HCT116 (cell line): Measurements from ENCODE around the gene RANBP17. TPM values are rescaled to one million over a fixed set of nuclear protein-coding genes. Genes with fewer than 3 reads are reported as not detected.

ENCODE experiments used
- ATAC-seq: fragments of 200-7000 bp; cut with Tn5 transposase; 2 replicates; pipeline ENCODE4 v1.9.1; 2020; ENCODE audit warnings: mild to moderate bottlenecking, moderate library complexity
- BruUV-seq: library from RNA; stranded (reverse); fragments of 400-500 nt; replicated peaks from 2 replicates; lab custom pipeline; 2021; lab: Mats Ljungman, UMichigan
- CTCF ChIA-PET: fragments of 300-600 bp; sonication (Branson Sonifier 250); formaldehyde crosslinking; loops from one replicate; lab custom pipeline; 2021; ENCODE audit warnings: antibody characterized with exemption; lab: Charles Lee
- POLR2A ChIA-PET: fragments of 300-600, 350-600 bp; sonication (Branson Sonifier 250); formaldehyde crosslinking; loops from one replicate; lab custom pipeline; 2021; ENCODE audit warnings: antibody characterized with exemption; lab: Charles Lee
- RAD21 ChIA-PET, 2 experiments: fragments of 300-600 bp; sonication (Branson Sonifier 250); formaldehyde crosslinking; loops; one replicate each; lab custom pipeline; 2023; ENCODE audit warnings: low total read pairs in 2 of 2; ENCODE audit not compliant: uncharacterized antibody in 2 of 2, unreplicated experiment in 2 of 2, low non-redundant PET in 1 of 2; lab: Charles Lee
- DNase-seq: peaks from one replicate; pipeline ENCODE4 v3.0.0-alpha.2; 2010; ENCODE audit warnings: low read depth, low spot score
- H2AFZ ChIP-seq: fragments of 200-600 bp; shearing (Covaris generic), sonication (generic); 2 replicates; pipeline ENCODE4 v1.6.1; 2017; ENCODE audit warnings: low read depth, mixed run types, mixed read lengths, antibody characterized with exemption, low read length; ENCODE audit not compliant: poor library complexity, severe bottlenecking
- H3K27ac ChIP-seq: 2 replicates; pipeline ENCODE4 v1.5.1; 2012; ENCODE audit warnings: low read depth, low read length
- H3K27me3 ChIP-seq: fragments of 200-600 bp; sonication (generic); 2 replicates; pipeline ENCODE4 v1.6.1; 2016; ENCODE audit warnings: mixed run types, low read length, mixed read lengths; ENCODE audit not compliant: insufficient read depth
- H3K36me3 ChIP-seq, 2 experiments: fragments of 200-500 bp in 1 of 2; fragments of 200-600 bp in 1 of 2; sonication (Bioruptor generic) in 1 of 2; sonication (generic) in 1 of 2; 2 replicates each; pipeline versions ENCODE4 v1.5.1 to v1.6.1; 2014 to 2016; ENCODE audit warnings: low read length in 2 of 2, inconsistent platforms in 1 of 2, mixed read lengths in 1 of 2, mixed run types in 1 of 2; ENCODE audit not compliant: insufficient read depth in 2 of 2, control insufficient read depth in 1 of 2
- H3K4me1 ChIP-seq, 2 experiments: fragments of 200-600 bp in 1 of 2; sonication (generic) in 1 of 2; 2 replicates each; pipeline versions ENCODE4 v1.5.1 to v1.6.1; 2012 to 2017; ENCODE audit warnings: low read length in 2 of 2, inconsistent platforms in 1 of 2, mild to moderate bottlenecking in 1 of 2, mixed read lengths in 1 of 2, mixed run types in 1 of 2, moderate library complexity in 1 of 2; ENCODE audit not compliant: insufficient read depth in 2 of 2, control insufficient read depth in 1 of 2
- H3K4me2 ChIP-seq: fragments of 200-600 bp; sonication (generic); 2 replicates; pipeline ENCODE4 v1.6.1; 2017; ENCODE audit warnings: mixed run types, low read length, mixed read lengths
- H3K4me3 ChIP-seq, 2 experiments: fragments of 200-600 bp in 1 of 2; sonication (generic) in 1 of 2; replicated peaks in 1 of 2; 2 replicates each; pipeline ENCODE4 v1.5.1; 2011 to 2016; ENCODE audit warnings: low read length in 2 of 2, control low read depth in 1 of 2, low read depth in 1 of 2, mild to moderate bottlenecking in 1 of 2, mixed read lengths in 1 of 2, mixed run types in 1 of 2
- H3K79me2 ChIP-seq: fragments of 200-600 bp; sonication (generic); 2 replicates; pipeline ENCODE4 v1.6.1; 2017; ENCODE audit warnings: mild to moderate bottlenecking, mixed run types, low read length, moderate library complexity, mixed read lengths; ENCODE audit not compliant: insufficient read depth
- H3K9ac ChIP-seq: fragments of 200-600 bp; sonication (generic); 2 replicates; pipeline ENCODE4 v1.6.1; 2016; ENCODE audit warnings: low read length, mixed read lengths
- H3K9me2 ChIP-seq: fragments of 200-600 bp; sonication (generic), shearing (Covaris generic); 2 replicates; pipeline ENCODE4 v1.6.1; 2017; ENCODE audit warnings: mixed run types, mild to moderate bottlenecking, moderate library complexity; ENCODE audit not compliant: insufficient read depth
- H3K9me3 ChIP-seq, 2 experiments: fragments of 200-500 bp in 1 of 2; fragments of 200-600 bp in 1 of 2; sonication (Bioruptor generic) in 1 of 2; sonication (generic) in 1 of 2; 2 replicates each; pipeline ENCODE4 v1.6.1; 2014 to 2017; ENCODE audit warnings: low read length in 2 of 2, mixed read lengths in 2 of 2, inconsistent platforms in 1 of 2, low read depth in 1 of 2, mild to moderate bottlenecking in 1 of 2, mixed run types in 1 of 2, moderate library complexity in 1 of 2; ENCODE audit not compliant: control insufficient read depth in 1 of 2, insufficient read depth in 1 of 2
- H4K20me1 ChIP-seq: fragments of 200-600 bp; sonication (generic), shearing (Covaris generic); 2 replicates; pipeline ENCODE4 v1.6.1; 2017; ENCODE audit warnings: mixed run types, mild to moderate bottlenecking, moderate library complexity; ENCODE audit not compliant: insufficient read depth
- CEBPB ChIP-seq: IDR thresholded peaks from 2 replicates; pipeline ENCODE4 v1.6.1; 2012; ENCODE audit warnings: low read depth
- EZH2phosphoT487 ChIP-seq: fragments of 200-600 bp; IDR thresholded peaks from 2 replicates; pipeline ENCODE4 v1.6.1; 2018; ENCODE audit warnings: antibody characterized with exemption, borderline replicate concordance
- RAD21 ChIP-seq: IDR thresholded peaks from 2 replicates; pipeline ENCODE4 v1.6.1; 2012; ENCODE audit warnings: low read depth, mild to moderate bottlenecking
- SIN3A ChIP-seq: IDR thresholded peaks from 2 replicates; pipeline ENCODE4 v1.6.1; 2012; ENCODE audit warnings: low read depth
- TCF7L2 ChIP-seq: IDR thresholded peaks from 2 replicates; pipeline ENCODE4 v1.7.0; 2011; ENCODE audit warnings: borderline replicate concordance, inconsistent platforms; ENCODE audit not compliant: insufficient read depth, insufficient read length; ENCODE audit errors: extremely low read depth
- YY1 ChIP-seq: IDR thresholded peaks from 2 replicates; pipeline ENCODE4 v1.6.1; 2011; ENCODE audit warnings: low read length, low read depth, moderate library complexity, mild to moderate bottlenecking; ENCODE audit not compliant: insufficient replicate concordance; ENCODE audit errors: extremely low read depth
- ZFX ChIP-seq: fragments of 450-650 bp; IDR thresholded peaks from 2 replicates; pipeline ENCODE4 v1.6.1; 2017
- ZNF274 ChIP-seq: fragments of 200-500 bp; sonication (Bioruptor generic); IDR thresholded peaks from 2 replicates; pipeline ENCODE4 v1.6.1; 2014; ENCODE audit warnings: mild to moderate bottlenecking, low read depth, low read length, inconsistent platforms
- intact Hi-C: fragments of 100-400 bp; cut with micrococcal nuclease; formaldehyde crosslinking; loops from 2 replicates; pipeline ENCODE4 v1.10.0; 2022
- total RNA-seq: library from RNA; stranded (reverse); gene quantifications from one replicate; pipeline ENCODE4 v1.2.1, GENCODE V29; 2021; ENCODE audit not compliant: unreplicated experiment
- TF ChIP-seq, protein P1 (sequence below): IDR thresholded peaks from 2 replicates; pipeline ENCODE4 v1.6.1; 2012
- TF ChIP-seq, protein P2 (sequence below), 3 experiments: fragments of 200-600 bp in 1 of 3; sonication (generic) in 1 of 3; IDR thresholded peaks in 2 of 3; conservative IDR thresholded peaks in 1 of 3; 2 replicates each; pipeline ENCODE4 v1.5.1; 2012 to 2017; ENCODE audit warnings: low read depth in 2 of 3, low read length in 2 of 3, antibody characterized with exemption in 1 of 3, borderline replicate concordance in 1 of 3, control low read depth in 1 of 3, mild to moderate bottlenecking in 1 of 3, mixed read lengths in 1 of 3, mixed run types in 1 of 3, moderate library complexity in 1 of 3; ENCODE audit not compliant: insufficient read depth in 1 of 3

The RANBP17 gene
- total RNA-seq, 1 experiment from 2014 or later = 18.2 TPM

DNA sequence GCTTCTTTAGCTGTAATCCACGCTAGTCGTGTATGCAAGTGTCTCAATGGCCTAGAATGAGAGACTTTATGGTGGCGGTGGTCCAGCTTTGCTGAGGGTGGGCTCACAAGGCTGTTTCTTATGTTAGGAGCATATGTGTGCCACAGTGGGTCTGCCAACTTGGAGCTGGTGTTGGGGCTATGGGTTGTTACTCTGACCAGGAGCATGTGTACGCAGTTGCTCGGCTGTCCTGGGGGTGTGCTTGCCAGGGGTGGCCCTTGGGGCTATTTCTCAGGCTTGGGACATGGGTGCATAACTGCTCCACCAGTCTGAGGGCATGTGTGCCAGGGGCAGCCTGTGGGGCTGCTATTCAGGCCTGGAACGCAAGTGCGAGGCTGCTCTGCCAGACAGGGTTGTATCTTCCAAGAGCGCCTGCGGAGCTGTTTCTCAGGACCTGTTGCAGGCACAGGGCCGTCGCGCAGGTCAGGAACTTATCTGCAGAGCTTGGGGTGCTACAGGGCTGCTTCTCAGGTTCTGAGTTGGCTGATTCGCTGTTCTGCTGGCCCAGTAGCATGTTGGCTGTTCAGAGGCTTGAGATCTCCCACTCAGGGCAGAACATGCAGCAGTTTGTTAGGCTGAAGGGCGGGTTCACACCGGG lies 259.3 kb downstream of the RANBP17 start:
- TF ChIP-seq YY1 (no peak), RAD21 (no peak)
- TF ChIP-seq, protein P1, sequence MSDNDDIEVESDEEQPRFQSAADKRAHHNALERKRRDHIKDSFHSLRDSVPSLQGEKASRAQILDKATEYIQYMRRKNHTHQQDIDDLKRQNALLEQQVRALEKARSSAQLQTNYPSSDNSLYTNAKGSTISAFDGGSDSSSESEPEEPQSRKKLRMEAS = no peak
- TF ChIP-seq, all 23 proteins: peak for 0
- CTCF ChIA-PET = no interaction called here
- H4K20me1 ChIP-seq = no peaks in the 10 kb centered on the region

DNA sequence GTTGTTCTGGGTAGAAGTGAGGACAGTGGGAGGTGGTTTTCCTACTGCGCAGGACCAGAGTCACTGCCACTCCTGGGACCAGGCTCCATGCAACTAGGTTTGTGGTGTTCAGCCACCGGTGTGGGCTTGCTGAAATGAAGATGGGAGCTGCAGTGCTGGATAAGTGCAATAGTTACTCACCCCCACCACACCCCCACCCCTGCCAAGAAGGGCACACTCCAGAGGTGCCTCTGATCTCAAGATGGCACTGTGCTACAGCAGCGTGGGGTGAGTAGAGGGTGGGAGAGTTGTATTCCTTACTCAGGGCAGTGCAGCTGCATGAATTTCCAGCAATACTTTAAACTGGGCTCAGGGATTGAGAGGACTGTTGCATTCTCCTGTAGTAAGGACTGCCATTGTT lies 259.8 kb downstream of the RANBP17 start:
- no peaks in the 10 kb centered on the region for H3K9me3 ChIP-seq
- CTCF ChIA-PET = no interaction called here
- H3K9me2 ChIP-seq = no peaks in the 10 kb centered on the region
- no peak overlapping the region for H3K4me3 ChIP-seq
- ATAC-seq = no peak
- POLR2A ChIA-PET = no interaction called here
- H3K27me3 ChIP-seq = no peaks in the 10 kb centered on the region
- TF ChIP-seq, protein P2, sequence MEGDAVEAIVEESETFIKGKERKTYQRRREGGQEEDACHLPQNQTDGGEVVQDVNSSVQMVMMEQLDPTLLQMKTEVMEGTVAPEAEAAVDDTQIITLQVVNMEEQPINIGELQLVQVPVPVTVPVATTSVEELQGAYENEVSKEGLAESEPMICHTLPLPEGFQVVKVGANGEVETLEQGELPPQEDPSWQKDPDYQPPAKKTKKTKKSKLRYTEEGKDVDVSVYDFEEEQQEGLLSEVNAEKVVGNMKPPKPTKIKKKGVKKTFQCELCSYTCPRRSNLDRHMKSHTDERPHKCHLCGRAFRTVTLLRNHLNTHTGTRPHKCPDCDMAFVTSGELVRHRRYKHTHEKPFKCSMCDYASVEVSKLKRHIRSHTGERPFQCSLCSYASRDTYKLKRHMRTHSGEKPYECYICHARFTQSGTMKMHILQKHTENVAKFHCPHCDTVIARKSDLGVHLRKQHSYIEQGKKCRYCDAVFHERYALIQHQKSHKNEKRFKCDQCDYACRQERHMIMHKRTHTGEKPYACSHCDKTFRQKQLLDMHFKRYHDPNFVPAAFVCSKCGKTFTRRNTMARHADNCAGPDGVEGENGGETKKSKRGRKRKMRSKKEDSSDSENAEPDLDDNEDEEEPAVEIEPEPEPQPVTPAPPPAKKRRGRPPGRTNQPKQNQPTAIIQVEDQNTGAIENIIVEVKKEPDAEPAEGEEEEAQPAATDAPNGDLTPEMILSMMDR (IDR thresholded peaks at IDR 0.05 in 2 of 3, conservative IDR thresholded peaks at IDR 0.05 in 1 of 3; ENCODE audit: borderline replicate concordance in 1 of 3, insufficient read depth in 1 of 3, low read depth in 2 of 3, low read length in 2 of 3) = no peak
- TF ChIP-seq CEBPB (no peak), ZNF274 (no peak), RAD21 (no peak), YY1 (no peak), ZFX (no peak), EZH2phosphoT487 (no peak), SIN3A (no peak), TCF7L2 (no peak)
- TF ChIP-seq, all 23 proteins: peak for 0
- no peak overlapping the region for H2AFZ ChIP-seq
- no peaks in the 10 kb centered on the region for H3K4me1 ChIP-seq
- intact Hi-C loops = no loop called here
- DNase-seq = no peak
- no peak overlapping the region for H3K27ac ChIP-seq
- BruUV-seq = no TSS peak
- RAD21 ChIA-PET = no interaction called here
- H3K4me2 ChIP-seq = no peak overlapping the region
- no peaks in the 10 kb centered on the region for H3K36me3 ChIP-seq
- H3K9ac ChIP-seq = no peak overlapping the region
- H4K20me1 ChIP-seq = no peaks in the 10 kb centered on the region
- no peaks in the 10 kb centered on the region for H3K79me2 ChIP-seq

More for the DNA sequence above, 259.3 kb downstream of the RANBP17 start:
- ATAC-seq = no peak
- Histone ChIP-seq H3K36me3 (no peaks in the 10 kb centered on the region), H3K9me3 (no peaks in the 10 kb centered on the region), H3K4me1 (no peaks in the 10 kb centered on the region), H3K4me2 (no peak overlapping the region), H3K4me3 (no peak overlapping the region), H3K9me2 (no peaks in the 10 kb centered on the region), H2AFZ (no peak overlapping the region), H3K27ac (no peak overlapping the region), H3K79me2 (no peaks in the 10 kb centered on the region), H3K27me3 (no peaks in the 10 kb centered on the region), H3K9ac (no peak overlapping the region)
- no peak for DNase-seq
- RAD21 ChIA-PET = no interaction called here
- POLR2A ChIA-PET = no interaction called here
- no TSS peak for BruUV-seq
- intact Hi-C loops = no loop called here
